H1 (cell line): Measurements from ENCODE around the gene PIWIL1. TPM values are rescaled to one million over a fixed set of nuclear protein-coding genes. Genes with fewer than 3 reads are reported as not detected.

ENCODE experiments used
- GTF2F1 ChIP-seq: IDR thresholded peaks from 2 replicates; pipeline ENCODE4 v1.6.1; 2012; ENCODE audit warnings: low read depth, low read length, improper control_type of control experiment, borderline replicate concordance
- RFX5 ChIP-seq: IDR thresholded peaks from 2 replicates; pipeline ENCODE4 v1.6.1; 2011; ENCODE audit warnings: low read depth, low read length, improper control_type of control experiment, borderline replicate concordance
- TEAD4 ChIP-seq: IDR thresholded peaks from 2 replicates; pipeline ENCODE4 v1.6.1; 2012; ENCODE audit warnings: low read depth, low read length, inconsistent platforms, mixed read lengths
- polyA plus RNA-seq, 7 experiments: library from polyadenylated mRNA; depleted of rRNA in 3 of 7; stranded (reverse) in 5 of 7; unstranded in 2 of 7; fragments of >200 nt in 5 of 7; fragments of 200-250 nt in 2 of 7; gene quantifications; 1 replicate in 5 of 7; 2 replicates in 1 of 7; 4 replicates in 1 of 7; pipeline versions ENCODE4 v1.2.1 to v1.2.3, GENCODE V29; 2011 to 2013; ENCODE audit warnings: missing spikeins in 2 of 7, mixed read lengths in 2 of 7
- total RNA-seq: library from RNA; stranded (reverse); fragmentation: NEBNext Ultra II Directional; extraction: Animal tissue kit (Norgen Biotek cat#: 25700); gene quantifications from 2 replicates; pipeline ENCODE4 v1.2.1, GENCODE V29; 2021

Gene PIWIL1
- total and polyA plus RNA-seq, 2 of the 8 experiments (the other 6 are each of a cell fraction or from before 2014, with no cell fraction given): not detected

DNA sequence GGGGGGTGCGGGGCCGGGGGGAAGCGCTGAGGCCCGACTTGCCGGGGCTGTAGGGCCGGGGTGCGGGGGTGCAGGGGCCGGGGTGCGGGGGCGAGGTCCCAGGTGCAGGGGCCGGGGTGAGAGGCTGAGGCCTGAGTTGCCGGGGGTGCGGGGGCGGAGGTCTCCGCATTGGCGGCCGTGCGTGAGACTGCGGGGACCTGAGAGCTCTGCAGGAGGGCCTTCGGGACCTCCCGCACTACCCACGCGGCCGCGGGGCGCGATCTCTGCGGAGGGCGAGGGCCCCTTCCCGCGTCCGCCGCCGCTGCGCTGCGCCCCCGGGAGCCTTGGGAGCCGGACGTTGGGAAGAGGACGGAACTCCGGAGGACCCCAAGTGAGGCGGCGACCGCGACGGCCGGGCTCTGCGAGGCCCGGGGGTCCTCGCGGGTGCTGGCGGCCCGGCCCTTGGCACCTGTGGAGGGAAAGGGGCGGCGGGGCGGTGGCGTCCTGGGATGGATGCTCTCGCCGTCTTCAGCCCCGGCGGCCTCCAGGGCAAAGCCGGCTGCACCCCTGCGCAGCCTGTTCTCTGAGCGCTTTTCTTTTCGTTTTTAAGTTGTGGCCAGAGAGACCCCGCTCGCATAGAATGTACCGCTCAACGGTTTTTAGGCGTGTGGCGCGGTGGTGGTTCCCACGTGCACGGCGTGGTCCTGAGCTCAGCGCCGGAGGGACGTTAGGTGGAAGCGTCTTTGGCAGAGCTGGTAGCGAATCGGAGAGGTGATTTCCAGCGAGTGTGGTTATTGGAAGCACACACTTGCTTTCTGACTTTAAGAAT lies 1.3 kb downstream of the PIWIL1 start (continued):
- TF ChIP-seq RFX5 (no peak), TEAD4 (no peak), GTF2F1 (no peak)
- TF ChIP-seq, all 59 proteins: peak for 0
